ENCODE data around the gene ATIC. TPM values are rescaled to one million over a fixed set of nuclear protein-coding genes. Genes with fewer than 3 reads are reported as not detected.

The ATIC gene
- total RNA-seq, 1 experiment from 2014 or later: 297 TPM

DNA sequence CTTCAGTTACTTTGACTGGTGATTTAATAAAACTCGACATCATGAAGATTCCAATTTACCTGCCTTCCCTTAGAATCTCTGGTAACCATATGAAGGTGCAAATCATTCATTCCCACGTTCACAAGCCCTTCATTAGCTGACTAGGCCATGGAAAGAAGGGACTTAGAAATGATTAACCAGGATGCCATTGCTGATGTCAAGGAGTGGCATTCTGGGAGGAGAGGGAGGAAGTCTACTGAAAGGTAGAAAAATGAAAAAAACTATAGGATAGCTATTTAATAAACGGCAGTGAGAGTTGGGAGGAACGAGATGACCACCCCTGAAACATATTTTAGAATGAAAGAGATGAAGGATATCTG, 1.4 kb downstream of the ATIC start:
- CTCF ChIA-PET: interaction anchor here (1.2 kb wide), 1 partner anchor 12 kb away, joined by 4 read pairs; no protein-coding TSS in a partner anchor
- Mint-ChIP-seq H3K9me3 (ENCODE audit: unreplicated experiment) (no peaks in the 10 kb centered on the region), H3K27me3 (ENCODE audit: insufficient read depth, unreplicated experiment) (no peaks in the 10 kb centered on the region), H3K27ac (ENCODE audit: low read depth, unreplicated experiment) (peak overlapping the region; percentile 88), H3K4me1 (ENCODE audit: insufficient read depth, unreplicated experiment) (peaks cover 13% of the 10 kb centered on the region), H3K36me3 (ENCODE audit: insufficient read depth, unreplicated experiment) (peaks cover 38% of the 10 kb centered on the region), H3K4me3 (ENCODE audit: unreplicated experiment) (peak overlapping the region; percentile 83)
- BruUV-seq (replicated peaks): no TSS peak
- DNase-seq (ENCODE audit: unreplicated experiment): no peak
- POLR2A ChIA-PET: interaction anchor here (1.5 to 2.3 kb wide), 2 partner anchors 176 to 256 kb away, joined by 5 to 12 read pairs; no protein-coding TSS in a partner anchor
- intact Hi-C loops (cut with micrococcal nuclease): loop anchor here (5.0 kb wide), 2 partner anchors 41 to 351 kb away; no protein-coding TSS in a partner anchor
- TF ChIP-seq, protein P1, sequence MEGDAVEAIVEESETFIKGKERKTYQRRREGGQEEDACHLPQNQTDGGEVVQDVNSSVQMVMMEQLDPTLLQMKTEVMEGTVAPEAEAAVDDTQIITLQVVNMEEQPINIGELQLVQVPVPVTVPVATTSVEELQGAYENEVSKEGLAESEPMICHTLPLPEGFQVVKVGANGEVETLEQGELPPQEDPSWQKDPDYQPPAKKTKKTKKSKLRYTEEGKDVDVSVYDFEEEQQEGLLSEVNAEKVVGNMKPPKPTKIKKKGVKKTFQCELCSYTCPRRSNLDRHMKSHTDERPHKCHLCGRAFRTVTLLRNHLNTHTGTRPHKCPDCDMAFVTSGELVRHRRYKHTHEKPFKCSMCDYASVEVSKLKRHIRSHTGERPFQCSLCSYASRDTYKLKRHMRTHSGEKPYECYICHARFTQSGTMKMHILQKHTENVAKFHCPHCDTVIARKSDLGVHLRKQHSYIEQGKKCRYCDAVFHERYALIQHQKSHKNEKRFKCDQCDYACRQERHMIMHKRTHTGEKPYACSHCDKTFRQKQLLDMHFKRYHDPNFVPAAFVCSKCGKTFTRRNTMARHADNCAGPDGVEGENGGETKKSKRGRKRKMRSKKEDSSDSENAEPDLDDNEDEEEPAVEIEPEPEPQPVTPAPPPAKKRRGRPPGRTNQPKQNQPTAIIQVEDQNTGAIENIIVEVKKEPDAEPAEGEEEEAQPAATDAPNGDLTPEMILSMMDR (IDR thresholded peaks at IDR 0.05; ENCODE audit: unreplicated experiment): no peak

DNA sequence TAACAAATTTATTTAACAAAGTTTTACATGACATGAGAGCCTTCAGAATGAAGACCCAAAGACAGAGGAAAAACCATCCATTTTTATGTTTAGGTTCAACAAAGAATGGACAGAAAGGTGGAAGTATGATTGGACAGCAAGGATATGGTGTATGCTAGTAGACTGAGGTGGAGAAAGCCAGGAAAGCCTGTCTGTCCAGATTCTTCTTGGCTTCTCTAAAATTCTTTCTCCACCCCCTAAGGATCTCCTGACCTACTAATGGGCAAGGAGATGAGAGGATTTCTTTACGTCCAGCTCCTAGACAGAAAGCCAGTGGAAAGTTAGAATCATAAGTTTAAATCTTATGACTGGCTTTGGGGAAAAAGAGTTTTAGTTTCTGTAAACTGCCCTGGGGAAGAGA, 3.0 kb downstream of the ATIC start:
- Mint-ChIP-seq H3K27ac (ENCODE audit: low read depth, unreplicated experiment) (no peak overlapping the region), H3K4me3 (ENCODE audit: unreplicated experiment) (no peak overlapping the region), H3K4me1 (ENCODE audit: insufficient read depth, unreplicated experiment) (peaks cover 13% of the 10 kb centered on the region), H3K36me3 (ENCODE audit: insufficient read depth, unreplicated experiment) (peaks cover 55% of the 10 kb centered on the region), H3K27me3 (ENCODE audit: insufficient read depth, unreplicated experiment) (no peaks in the 10 kb centered on the region), H3K9me3 (ENCODE audit: unreplicated experiment) (no peaks in the 10 kb centered on the region)
- no peak for DNase-seq (ENCODE audit: unreplicated experiment)
- TF ChIP-seq, protein P1 (IDR thresholded peaks at IDR 0.05; ENCODE audit: unreplicated experiment): no peak
- no TSS peak for BruUV-seq (replicated peaks)
- intact Hi-C loops (cut with micrococcal nuclease): loop anchor here (5.0 kb wide), 2 partner anchors 43 to 353 kb away; no protein-coding TSS in a partner anchor
- ChIA-PET CTCF (interaction anchor here (0.5 to 1.0 kb wide), 3 partner anchors 192 to 423 kb away, joined by 3 to 5 read pairs (median 4); no protein-coding TSS in a partner anchor), POLR2A (no interaction called here)

DNA sequence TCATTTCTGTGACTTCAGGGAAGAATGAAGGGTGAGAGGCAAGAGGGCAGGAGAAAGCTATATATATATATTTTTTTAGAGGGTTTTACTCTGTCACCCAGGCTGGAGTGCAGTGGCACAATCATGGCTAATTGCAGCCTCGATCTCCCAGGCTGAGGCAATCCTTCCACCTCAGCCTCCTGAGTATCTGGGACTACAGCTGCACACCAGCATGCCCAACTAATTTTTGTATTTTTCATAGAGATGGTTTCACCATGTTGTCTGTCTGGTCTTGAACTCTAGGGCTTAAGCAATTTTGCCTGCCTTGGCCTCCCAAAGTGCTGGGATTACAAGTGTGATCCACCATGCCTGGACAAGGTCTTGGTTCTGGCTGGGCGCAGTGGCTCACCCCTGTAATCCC, 3.4 kb downstream of the ATIC start:
- POLR2A ChIA-PET: no interaction called here
- TF ChIP-seq, protein P1 (IDR thresholded peaks at IDR 0.05; ENCODE audit: unreplicated experiment): no peak
- no peak overlapping the region for H3K27ac Mint-ChIP-seq (ENCODE audit: low read depth, unreplicated experiment)
- intact Hi-C loops (cut with micrococcal nuclease): no loop called here
- BruUV-seq (replicated peaks): no TSS peak
- no peaks in the 10 kb centered on the region for H3K9me3 Mint-ChIP-seq (ENCODE audit: unreplicated experiment)
- CTCF ChIA-PET: interaction anchor here (0.6 to 1.0 kb wide), 2 partner anchors 285 to 424 kb away, joined by 3 to 4 read pairs; no protein-coding TSS in a partner anchor
- H3K4me3 Mint-ChIP-seq (ENCODE audit: unreplicated experiment): no peak overlapping the region
- peaks cover 59% of the 10 kb centered on the region for H3K36me3 Mint-ChIP-seq (ENCODE audit: insufficient read depth, unreplicated experiment)
- no peak for DNase-seq (ENCODE audit: unreplicated experiment)
- H3K4me1 Mint-ChIP-seq (ENCODE audit: insufficient read depth, unreplicated experiment): peaks cover 13% of the 10 kb centered on the region
- no peaks in the 10 kb centered on the region for H3K27me3 Mint-ChIP-seq (ENCODE audit: insufficient read depth, unreplicated experiment)

DNA sequence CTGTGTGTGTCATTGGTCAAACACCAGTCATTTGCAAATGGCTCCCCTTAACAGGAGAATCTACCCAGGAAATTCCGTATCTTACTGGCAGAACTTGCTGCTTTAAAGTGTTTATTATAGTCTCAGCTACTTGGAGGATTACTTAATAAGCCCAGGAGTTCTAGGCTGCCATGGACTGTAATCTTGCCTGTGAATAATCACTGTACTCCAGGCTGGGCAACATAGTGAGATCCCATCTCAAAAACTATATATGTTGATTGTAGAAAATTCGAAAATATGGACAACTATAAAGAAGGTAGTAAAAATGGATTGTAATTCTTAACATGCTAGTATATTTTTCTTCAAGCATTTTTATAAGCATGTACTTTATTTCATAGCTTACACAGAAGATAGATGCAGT, 4.5 kb downstream of the ATIC start:
- CTCF ChIA-PET: interaction anchor here (0.6 kb wide), 3 partner anchors 76 to 559 kb away, joined by 3 to 5 read pairs (median 3); no protein-coding TSS in a partner anchor
- intact Hi-C loops (cut with micrococcal nuclease): no loop called here
- POLR2A ChIA-PET: interaction anchor here (0.6 kb wide), 1 partner anchor 209 kb away, joined by 5 read pairs; no protein-coding TSS in a partner anchor

More for the DNA sequence above, 4.5 kb downstream of the ATIC start:
- H3K4me3 Mint-ChIP-seq (ENCODE audit: unreplicated experiment): no peak overlapping the region
- no peaks in the 10 kb centered on the region for H3K9me3 Mint-ChIP-seq (ENCODE audit: unreplicated experiment)
- TF ChIP-seq, protein P1 (IDR thresholded peaks at IDR 0.05; ENCODE audit: unreplicated experiment): no peak
- H3K27ac Mint-ChIP-seq (ENCODE audit: low read depth, unreplicated experiment): no peak overlapping the region
- no TSS peak for BruUV-seq (replicated peaks)
- peaks cover 13% of the 10 kb centered on the region for H3K4me1 Mint-ChIP-seq (ENCODE audit: insufficient read depth, unreplicated experiment)
- no peak for DNase-seq (ENCODE audit: unreplicated experiment)
- peaks cover 69% of the 10 kb centered on the region for H3K36me3 Mint-ChIP-seq (ENCODE audit: insufficient read depth, unreplicated experiment)
- H3K27me3 Mint-ChIP-seq (ENCODE audit: insufficient read depth, unreplicated experiment): no peaks in the 10 kb centered on the region
